Activated T-cell treated with anti-CD3 and anti-CD28 coated beads, Interleukin-2, amount 50 U/mL, for 1 hour (primary cell): ENCODE data around the gene UPK2.

Experiments
- DNase-seq: peaks from one replicate; pipeline ENCODE4 v3.0.0-alpha.2; 2020

The UPK2 gene

DNA sequence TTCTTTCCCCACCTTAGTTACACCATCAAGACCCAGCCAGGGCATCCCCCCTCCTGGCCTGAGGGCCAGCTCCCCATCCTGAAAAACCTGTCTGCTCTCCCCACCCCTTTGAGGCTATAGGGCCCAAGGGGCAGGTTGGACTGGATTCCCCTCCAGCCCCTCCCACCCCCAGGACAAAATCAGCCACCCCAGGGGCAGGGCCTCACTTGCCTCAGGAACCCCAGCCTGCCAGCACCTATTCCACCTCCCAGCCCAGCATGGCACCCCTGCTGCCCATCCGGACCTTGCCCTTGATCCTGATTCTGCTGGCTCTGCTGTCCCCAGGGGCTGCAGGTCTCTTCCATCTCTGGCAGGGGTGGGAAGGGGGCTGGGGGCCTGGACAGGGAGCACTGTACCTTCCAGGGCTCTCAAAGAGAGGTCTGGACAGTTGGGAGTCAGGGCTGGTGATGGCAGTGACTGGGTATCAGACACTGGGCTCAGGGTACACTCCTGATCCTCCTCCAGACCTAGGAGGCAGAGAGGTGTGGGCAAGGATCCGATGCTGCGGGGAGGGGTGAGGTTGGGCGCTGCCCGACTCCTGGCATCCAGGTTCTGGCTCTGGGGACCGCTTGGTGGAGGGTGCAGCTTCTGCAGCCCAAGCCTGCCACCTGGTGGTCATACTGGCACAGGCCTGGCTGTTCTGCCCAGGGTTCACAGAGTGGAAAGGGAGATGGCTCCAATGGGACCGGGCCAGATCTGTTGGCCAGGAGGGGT is at the start of gene UPK2:
TSS of gene UPK2 (plus strand) at position 205 of the 753 bp plus-strand sequence. CDS start at position 258, 53 bp downstream.
- peak; percentile 92 for DNase-seq

DNA sequence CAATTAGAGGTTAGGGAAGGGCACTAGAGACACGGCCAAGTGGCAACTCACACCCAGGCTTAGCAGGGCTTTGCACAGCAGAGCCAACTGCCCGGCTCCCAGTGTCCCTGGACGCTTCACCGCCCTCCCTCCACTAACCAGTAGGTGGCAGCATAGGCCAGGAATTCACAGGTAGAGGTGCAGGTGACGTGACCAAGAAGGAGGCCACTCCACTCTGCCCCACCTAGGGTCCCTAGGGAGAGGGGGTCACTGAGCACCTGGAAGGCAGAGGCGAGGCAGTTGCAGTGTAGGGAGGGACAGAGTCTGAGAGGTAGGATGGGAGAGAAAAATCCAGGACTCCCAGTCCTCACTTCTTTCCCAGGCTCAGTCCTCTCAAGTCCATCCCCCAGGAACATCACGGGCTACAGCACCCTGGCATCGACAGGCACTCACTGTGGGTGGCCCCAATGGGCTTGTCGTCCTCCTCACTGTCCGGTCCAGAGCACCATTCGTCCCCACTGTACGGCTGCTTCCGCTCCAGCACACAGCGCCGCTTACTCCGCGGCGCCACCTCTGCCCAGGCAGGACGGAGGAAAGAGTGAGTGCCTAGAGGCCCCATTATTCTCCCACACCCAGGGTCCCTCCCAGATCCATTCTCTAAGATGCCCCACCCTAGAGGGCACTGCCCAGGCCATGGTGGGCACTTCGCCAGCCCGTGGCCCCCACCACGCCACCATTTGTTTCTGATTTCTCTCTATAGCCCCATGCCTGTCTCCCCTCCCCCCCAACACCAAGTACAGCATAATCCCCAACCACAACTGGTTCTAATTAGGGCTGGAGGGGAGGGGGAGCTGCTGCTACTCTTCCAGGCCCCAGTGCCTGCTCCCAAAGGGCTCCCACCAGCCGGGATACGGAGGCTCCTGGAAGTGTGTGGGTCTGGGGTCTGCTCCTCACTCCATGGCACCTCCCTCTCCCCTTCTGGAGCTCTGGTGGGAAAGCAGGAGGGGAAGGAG is 48.8 kb upstream of the UPK2 start:
- DNase-seq: peak; percentile 90

DNA sequence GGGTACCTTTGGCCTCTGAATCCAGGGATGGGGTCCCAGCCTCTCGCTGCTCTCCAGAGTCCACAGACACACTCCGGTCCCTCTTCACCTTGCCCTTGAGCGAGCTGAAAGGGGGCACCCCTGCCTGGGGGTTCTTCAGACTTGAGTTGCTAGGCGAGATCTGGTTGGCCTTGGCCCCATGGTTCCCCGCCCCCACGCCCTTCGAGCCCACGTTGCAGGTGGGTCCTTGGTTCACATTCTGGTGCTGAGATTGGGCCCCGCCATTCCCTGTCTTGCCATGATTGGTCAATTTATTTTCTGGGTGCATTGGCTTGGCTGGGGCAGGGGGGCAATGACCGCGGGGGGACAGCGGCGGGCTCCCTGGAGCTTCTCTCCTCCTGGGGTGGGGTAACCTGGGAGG is 47.8 kb upstream of the UPK2 start:
- no peak for DNase-seq

DNA sequence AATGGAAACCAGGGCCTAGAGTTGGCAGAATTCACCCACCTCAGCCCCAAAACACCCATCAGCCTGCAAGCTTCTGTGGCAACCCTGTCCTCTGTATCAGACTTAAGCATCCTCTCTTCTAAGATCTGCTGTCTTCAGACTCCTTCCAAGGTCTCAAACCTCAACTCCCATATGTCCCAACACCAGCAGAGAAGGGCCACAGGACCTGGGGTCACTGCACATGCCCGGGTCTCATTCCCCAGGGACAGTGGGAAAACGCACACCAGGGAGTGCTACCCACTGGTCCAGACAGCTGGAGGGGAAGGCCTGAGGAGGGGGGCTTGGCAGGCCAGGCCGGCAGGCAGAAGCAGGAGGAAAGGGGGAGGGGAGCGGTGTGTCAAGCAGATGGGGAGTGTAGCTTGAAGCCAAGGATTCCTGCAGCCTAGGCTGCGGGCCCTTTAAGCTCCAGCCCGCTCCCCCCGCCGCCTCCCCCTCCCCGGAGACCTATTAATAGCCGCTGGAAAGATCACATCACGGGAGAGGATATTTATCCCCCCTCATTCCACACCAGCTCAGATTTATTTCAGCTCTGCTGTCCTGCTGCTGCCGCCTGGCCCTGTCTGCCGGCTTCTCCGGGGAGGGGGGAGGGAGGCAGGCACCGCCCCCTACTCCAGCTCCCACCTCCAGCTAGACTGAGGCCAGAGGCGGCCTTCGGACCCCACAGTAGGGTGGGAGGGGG is 47.0 kb upstream of the UPK2 start:
- DNase-seq: no peak

- no peak for DNase-seq
These were observed 46.3 kb upstream of the UPK2 start for GRCh38 chr11:118909619-118910308.

DNA sequence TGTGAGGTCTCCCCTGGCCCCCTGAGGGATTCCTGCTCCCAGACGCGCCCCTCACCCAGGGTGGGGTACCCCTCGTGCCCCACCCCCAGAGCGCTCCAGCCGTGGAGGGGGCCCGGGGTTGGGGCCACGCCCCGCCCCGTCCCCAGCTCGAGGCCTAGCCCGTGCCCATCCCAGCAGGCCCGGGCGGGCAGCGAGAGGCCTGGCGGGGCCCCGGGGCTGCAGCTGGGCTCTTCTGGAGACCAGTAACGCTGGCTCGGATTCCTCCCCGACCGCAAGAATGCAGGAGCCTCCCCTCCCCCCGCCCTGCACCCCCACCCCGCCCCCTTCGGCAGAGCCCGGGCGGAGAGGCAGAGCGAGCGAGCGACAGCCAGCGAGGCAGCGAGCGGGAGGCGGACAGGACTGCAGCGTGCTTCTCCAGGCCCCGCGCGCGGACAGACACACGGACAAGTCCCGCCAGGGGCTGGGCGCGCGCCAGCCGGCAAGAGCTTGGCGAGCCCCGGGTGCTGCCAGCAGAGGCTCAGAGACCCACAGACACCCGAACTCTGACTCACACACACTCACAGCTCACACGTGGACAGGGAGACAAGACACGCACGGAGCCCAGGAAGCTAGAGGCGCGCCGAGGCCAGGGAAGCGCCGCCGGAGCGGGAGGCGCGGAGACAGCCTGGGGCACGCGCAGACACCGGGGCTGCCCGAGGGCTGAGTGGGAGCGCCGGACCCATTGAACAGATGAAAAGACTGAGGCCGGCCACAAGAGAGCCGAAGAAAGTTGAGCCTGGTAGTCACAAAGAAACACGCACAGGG is 45.6 kb upstream of the UPK2 start:
- DNase-seq: peak; percentile 69

DNA sequence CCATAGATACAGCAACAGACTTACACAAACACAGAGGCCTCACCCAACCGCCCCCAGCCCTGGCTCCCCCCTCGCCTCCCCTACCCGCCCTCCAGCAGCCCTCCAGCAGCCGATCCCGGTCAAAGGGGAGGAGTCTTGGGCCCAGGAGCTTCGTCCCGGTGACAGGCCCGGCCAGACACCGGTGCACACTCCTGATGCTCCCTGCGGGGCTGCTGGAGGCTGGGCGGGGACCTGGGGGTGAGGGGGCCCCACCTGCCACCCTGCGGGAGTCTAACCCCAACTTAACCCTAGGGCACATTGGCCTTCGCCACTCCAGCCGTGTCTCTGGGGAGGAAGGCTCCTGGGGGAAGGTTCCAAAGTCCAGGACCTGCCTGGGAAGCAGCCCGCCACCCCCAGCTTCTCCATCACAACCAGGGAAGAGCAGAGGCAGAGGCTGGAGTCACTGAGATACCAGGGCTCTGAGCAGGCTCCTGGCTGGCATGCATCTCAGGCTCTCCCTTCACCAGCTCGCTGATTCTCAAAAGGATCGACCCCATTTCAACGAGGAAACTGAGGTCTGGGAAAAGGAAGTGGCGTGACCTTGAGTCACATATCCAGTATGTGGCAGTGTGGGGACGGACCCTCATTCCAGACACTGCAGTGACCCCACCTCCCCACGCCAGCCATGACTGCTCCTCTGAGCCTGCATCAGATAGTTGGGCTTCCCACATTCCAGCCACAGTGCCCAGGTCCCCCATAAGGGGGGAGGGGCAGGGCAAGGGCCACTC is 44.8 kb upstream of the UPK2 start:
- DNase-seq: no peak

DNA sequence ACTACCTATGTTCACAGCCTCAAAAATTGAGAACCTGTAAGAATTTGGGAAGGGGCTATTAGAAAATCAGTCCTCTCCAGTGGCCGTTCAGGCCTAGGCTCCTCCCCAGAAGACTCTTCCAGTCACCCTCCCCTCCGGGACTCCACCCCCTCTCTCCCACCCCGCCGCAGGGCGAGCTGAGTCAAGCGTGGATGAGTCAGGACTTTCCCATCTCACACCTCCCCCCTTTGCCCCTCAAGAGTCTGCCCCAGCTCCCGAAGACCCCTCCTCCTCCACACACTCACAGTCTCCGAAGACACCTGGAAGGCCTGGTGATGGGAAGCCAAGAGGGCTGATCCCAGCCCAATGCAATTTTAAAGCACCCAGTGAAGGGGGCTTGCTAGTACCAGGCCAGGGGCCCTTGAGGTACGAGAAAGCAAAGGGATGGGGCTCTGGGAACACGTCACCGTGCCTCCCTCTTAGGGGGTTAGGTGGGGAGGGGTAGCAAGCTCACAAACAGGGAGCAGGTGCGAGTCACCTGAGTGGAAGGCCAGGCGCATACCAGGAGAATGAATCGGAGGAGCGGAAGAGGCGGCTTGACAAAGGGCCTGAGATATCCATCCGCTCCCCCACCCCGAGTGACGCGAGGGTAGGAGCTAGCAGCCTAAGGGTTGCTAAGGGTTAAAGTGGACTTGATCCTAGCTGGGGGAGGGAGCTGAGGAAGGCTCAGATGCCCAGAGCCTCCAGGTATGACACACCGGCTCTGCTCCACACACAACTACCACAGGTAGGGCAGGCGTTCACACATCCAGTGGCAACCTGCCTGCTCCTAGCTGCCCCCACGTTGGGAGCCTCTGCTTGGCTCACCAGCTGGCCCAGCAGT is 44.0 kb upstream of the UPK2 start:
- peak; percentile 81 for DNase-seq

DNA sequence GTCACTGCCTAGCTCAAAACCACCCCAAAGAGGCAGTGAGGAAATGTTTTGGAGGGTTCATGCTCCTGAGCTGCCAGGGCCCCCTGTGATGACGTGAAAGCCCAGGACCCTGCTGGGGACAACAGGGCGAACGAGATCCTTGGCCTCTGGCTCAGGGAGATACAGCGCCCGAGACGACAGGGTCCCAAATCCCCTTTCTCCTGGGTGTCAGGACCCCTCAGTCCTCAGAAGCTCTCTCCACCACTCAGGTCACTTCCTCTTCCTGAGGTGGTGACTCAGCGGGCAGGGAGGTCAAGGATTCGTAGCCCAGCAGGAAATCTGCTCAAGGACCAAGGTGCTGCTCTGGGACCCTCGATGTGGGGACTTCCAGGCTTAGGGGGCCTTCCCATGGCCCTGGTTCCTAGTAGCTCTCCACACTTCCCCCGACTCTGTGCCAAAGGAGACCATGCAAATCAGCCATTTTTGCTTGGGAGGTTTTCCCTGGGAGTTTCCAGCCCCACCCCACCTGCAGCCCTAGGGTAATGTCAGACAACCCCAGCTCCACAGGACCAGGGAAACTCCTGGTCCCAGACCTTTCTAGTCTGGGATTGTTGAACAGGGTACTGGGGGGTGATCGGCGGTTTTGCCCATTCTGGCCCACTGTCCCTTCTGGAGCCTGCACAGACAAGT is 43.2 kb upstream of the UPK2 start:
- DNase-seq: no peak

DNA sequence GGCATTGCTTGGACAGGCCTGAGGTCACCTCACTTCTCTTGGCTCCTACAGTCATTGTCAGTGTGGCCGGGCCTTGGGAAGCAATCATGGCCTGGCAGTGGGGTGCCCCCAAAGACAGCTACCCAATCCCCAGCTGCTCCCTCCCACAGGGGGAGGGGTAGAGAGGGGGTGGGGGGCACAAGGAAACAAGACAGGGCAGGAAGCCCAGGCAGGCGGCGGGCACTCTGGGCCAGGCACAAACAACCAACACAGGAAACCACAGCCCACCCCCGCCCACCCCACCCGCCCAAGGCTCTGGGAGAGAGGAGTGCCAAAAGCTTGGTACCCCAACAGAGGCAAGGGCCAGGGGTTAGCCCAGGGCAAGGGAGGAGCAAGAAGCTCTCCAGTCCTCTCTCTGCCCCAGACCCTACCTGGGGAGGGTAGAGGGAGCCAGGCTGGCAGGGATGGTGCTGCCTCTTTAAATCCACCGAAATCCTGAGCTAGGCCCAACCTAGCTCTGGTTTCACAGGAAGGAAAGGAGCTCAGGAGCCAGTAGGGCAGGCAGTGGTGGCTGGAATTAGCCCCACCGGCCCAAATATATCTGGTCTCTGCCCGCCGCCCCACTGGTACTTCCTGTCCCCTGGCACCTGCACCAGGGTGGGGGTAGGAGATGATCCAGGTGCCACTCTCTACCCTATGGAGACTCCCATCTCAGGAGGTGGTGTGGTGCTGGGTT is 42.5 kb upstream of the UPK2 start:
- peak; percentile 67 for DNase-seq

GRCh38 chr11:118914178-118914918 is 41.8 kb upstream of the UPK2 start:
- peak; percentile 72 for DNase-seq

- DNase-seq: no peak
These were observed 41.1 kb upstream of the UPK2 start for GRCh38 chr11:118914987-118915386.

DNA sequence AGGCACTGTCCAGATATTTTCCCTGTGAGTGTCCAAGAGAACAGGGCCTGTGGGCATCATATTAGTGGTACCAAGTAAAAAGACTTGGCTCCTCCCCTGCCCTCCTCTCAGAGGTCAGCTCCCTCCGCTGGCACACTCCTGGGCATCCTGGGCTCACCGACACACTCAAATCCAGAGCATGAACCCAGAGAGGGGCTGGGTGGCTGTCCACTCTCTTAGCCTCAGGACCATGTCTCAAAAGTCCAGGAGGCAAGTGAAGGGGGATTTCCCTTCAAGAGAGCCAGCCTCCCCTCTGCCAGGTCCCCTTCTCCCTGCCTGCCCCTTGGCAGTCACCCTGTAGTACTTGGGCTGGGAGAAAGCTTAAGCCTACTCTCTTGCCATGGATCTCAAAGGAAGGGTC is 40.7 kb upstream of the UPK2 start:
- no peak for DNase-seq

DNA sequence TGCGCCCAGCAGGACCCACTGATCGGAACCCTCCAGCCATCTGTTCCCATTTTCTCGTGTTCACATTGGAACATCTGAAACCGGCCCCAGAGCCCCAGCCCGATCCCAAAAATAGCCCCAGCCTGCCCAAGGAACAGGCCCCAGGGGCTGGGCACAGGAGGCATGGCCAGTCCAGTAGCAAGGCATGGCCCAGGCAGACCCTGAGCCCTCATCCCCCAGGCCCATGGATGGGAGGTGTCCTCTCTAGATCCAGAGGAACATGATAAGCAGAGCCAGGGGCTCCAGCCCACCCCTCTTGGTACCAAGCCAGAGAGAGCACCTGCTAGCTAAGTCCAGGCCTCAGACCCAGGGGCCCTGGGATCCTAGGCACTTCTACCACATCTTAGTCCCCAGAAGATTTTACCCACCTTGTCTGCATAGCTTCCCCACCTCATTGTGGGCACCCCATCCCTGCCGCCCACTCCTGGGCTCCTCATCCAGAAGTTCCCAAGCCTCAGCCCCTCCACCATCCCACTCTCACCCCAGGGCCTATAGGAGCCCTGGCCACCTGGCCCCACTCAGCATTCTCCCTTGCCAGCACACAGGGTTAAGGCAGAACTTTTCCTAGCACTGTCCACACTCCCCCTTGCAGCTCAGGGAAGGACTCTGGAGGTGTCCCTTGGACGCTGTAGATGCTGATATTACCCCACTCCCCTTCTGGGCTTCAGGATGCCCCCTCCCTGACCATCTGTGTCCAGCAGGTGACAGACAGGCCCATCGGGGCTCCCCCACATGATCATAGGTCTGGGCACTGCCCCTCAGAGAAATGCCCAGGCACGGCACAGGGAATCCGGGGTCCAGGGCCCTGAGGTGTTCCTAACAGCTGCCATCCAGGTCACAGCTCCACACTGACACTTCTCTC is 39.9 kb upstream of the UPK2 start:
- no peak for DNase-seq

DNA sequence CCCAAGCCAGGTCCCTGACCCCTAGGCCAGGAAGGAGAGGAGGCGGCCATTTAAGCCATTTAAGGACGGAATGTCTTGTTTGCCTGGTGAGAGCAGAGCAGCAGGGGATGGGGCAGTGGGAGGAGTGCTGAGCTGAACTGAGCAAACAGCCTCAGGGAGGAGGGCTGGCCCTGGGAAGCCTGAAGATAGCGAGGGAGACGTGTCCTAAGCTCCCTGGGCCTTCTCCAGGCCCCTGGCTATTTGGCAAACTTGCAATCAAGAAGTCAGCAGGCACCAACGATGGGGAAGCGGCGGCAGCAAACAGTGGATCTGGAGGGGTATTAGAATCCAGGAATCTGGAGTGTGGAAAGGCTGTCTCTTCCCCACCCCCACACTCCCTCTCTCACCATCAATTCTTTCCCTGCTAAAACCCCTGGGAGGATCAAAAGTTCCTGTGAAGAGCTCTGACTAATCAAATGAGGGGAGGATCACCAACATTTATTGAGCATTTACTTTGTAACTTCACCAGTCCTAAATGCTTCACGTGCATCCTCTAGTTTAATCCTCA is 39.2 kb upstream of the UPK2 start:
- no peak for DNase-seq

GRCh38 chr11:118917481-118918127 is 38.5 kb upstream of the UPK2 start:
- peak; percentile 55 for DNase-seq
